IMR-90 (cell line): Measurements from ENCODE around the gene LUC7L. TPM values are rescaled to one million over a fixed set of nuclear protein-coding genes. Genes with fewer than 3 reads are reported as not detected.
A peak's percentile ranks its signal among the peaks of the same experiment; 100 is the strongest.

ENCODE experiments used
- ATAC-seq: fragments of 200-7000 bp; cut with Tn5 transposase; 2 replicates; pipeline ENCODE4 v1.9.1; 2020; ENCODE audit warnings: low read depth, mild to moderate bottlenecking, moderate library complexity
- BruUV-seq: library from RNA; stranded (reverse); fragments of 400-500 nt; replicated peaks from 2 replicates; lab custom pipeline; 2021; lab: Mats Ljungman, UMichigan
- CTCF ChIA-PET: fragments of 300-600 bp; formaldehyde crosslinking; extraction: SDS; loops from one replicate; lab custom pipeline; 2021; ENCODE audit warnings: antibody characterized with exemption; lab: Yijun Ruan, JAX
- POLR2A ChIA-PET: fragments of 300-600 bp; sonication (Branson Sonifier 250); formaldehyde crosslinking; loops from one replicate; lab custom pipeline; 2022; ENCODE audit warnings: antibody characterized with exemption; ENCODE audit not compliant: unreplicated experiment; lab: Charles Lee
- DNase-seq: peaks from one replicate; pipeline ENCODE4 v3.0.0; 2013
- H2AFZ ChIP-seq: replicated peaks from 2 replicates; pipeline ENCODE3; 2013; ENCODE audit warnings: low read length, mild to moderate bottlenecking; ENCODE audit not compliant: poor library complexity
- H2AK5ac ChIP-seq: 2 replicates; pipeline ENCODE4 v1.6.1; 2013; ENCODE audit warnings: low read depth, low read length, inconsistent platforms
- H2AK9ac ChIP-seq: replicated peaks from 2 replicates; pipeline ENCODE3; 2013; ENCODE audit warnings: mild to moderate bottlenecking, low read depth, low read length, moderate library complexity; ENCODE audit not compliant: poor library complexity
- H2BK120ac ChIP-seq: 2 replicates; pipeline ENCODE4 v1.6.1; 2013; ENCODE audit warnings: low read depth, low read length, inconsistent platforms
- H2BK15ac ChIP-seq: 3 replicates; pipeline ENCODE4 v1.6.1; 2013; ENCODE audit warnings: low read depth, low read length, inconsistent platforms
- H2BK20ac ChIP-seq: 2 replicates; pipeline ENCODE4 v1.6.1; 2013; ENCODE audit warnings: low read depth, mild to moderate bottlenecking, inconsistent platforms, low read length, moderate library complexity
- H2BK5ac ChIP-seq: 2 replicates; pipeline ENCODE4 v1.6.1; 2013; ENCODE audit warnings: mild to moderate bottlenecking, low read depth, low read length, inconsistent platforms; ENCODE audit not compliant: poor library complexity, severe bottlenecking
- H3K14ac ChIP-seq: replicated peaks from 2 replicates; pipeline ENCODE4 v1.6.1; 2013; ENCODE audit warnings: low read depth, low read length, inconsistent platforms
- H3K18ac ChIP-seq: 2 replicates; pipeline ENCODE4 v1.6.1; 2013; ENCODE audit warnings: low read depth, low read length, control low read depth
- H3K23ac ChIP-seq: 2 replicates; pipeline ENCODE4 v1.6.1; 2013; ENCODE audit warnings: low read depth, low read length, inconsistent platforms
- H3K27ac ChIP-seq: 2 replicates; pipeline ENCODE4 v1.5.1; 2013; ENCODE audit warnings: mild to moderate bottlenecking, control low read depth, low read length; ENCODE audit not compliant: insufficient read depth
- H3K27me3 ChIP-seq: 2 replicates; pipeline ENCODE4 v1.6.1; 2013; ENCODE audit warnings: low read length; ENCODE audit not compliant: control insufficient read depth, insufficient read depth
- H3K36me3 ChIP-seq: 2 replicates; pipeline ENCODE4 v1.6.1; 2013; ENCODE audit warnings: low read length, mixed read lengths; ENCODE audit not compliant: control insufficient read depth, insufficient read depth
- H3K4ac ChIP-seq: 2 replicates; pipeline ENCODE4 v1.6.1; 2013; ENCODE audit warnings: low read depth, low read length, inconsistent platforms
- H3K4me1 ChIP-seq: 2 replicates; pipeline ENCODE4 v1.6.1; 2013; ENCODE audit warnings: low read length, mixed read lengths; ENCODE audit not compliant: control insufficient read depth, insufficient read depth
- H3K4me2 ChIP-seq: 2 replicates; pipeline ENCODE4 v1.6.1; 2013; ENCODE audit warnings: low read depth, mild to moderate bottlenecking, control low read depth, low read length, moderate library complexity
- H3K4me3 ChIP-seq: 2 replicates; pipeline ENCODE4 v1.5.1; 2013; ENCODE audit warnings: low read depth, mild to moderate bottlenecking, control low read depth, low read length, moderate library complexity; ENCODE audit not compliant: insufficient read depth
- H3K56ac ChIP-seq: 2 replicates; pipeline ENCODE4 v1.6.1; 2013; ENCODE audit warnings: low read length, inconsistent platforms; ENCODE audit not compliant: insufficient read depth; ENCODE audit errors: extremely low read depth
- H3K79me1 ChIP-seq, 2 experiments: 2 replicates each; pipeline ENCODE4 v1.6.1; 2013; ENCODE audit warnings: low read length in 2 of 2, inconsistent platforms in 1 of 2, low read depth in 1 of 2
- H3K9ac ChIP-seq: 2 replicates; pipeline ENCODE4 v1.6.1; 2013; ENCODE audit warnings: low read depth, low read length, control low read depth
- H3K9me1 ChIP-seq: 2 replicates; pipeline ENCODE4 v1.6.1; 2013; ENCODE audit warnings: low read length, inconsistent platforms; ENCODE audit not compliant: insufficient read depth
- H3K9me3 ChIP-seq: 2 replicates; pipeline ENCODE4 v1.6.1; 2013; ENCODE audit warnings: low read length; ENCODE audit not compliant: control insufficient read depth, insufficient read depth
- H4K20me1 ChIP-seq: 2 replicates; pipeline ENCODE4 v1.6.1; 2013; ENCODE audit warnings: low read length, inconsistent platforms; ENCODE audit not compliant: insufficient read depth
- H4K5ac ChIP-seq: 2 replicates; pipeline ENCODE4 v1.6.1; 2013; ENCODE audit warnings: mild to moderate bottlenecking, low read depth, low read length, control low read depth
- H4K8ac ChIP-seq, 2 experiments: 2 replicates each; pipeline ENCODE4 v1.6.1; 2013; ENCODE audit warnings: low read depth in 2 of 2, low read length in 2 of 2, control low read depth in 1 of 2, inconsistent platforms in 1 of 2
- H4K91ac ChIP-seq: 2 replicates; pipeline ENCODE4 v1.6.1; 2013; ENCODE audit warnings: low read depth, low read length, inconsistent platforms; ENCODE audit not compliant: insufficient read depth
- BHLHE40 ChIP-seq: fragments of 150-350 bp; IDR thresholded peaks from 2 replicates; pipeline ENCODE4 v1.6.1; 2016; ENCODE audit warnings: mild to moderate bottlenecking, low read depth, low read length
- MAZ ChIP-seq: IDR thresholded peaks from 2 replicates; pipeline ENCODE4 v1.6.1; 2012; ENCODE audit warnings: low read depth, mild to moderate bottlenecking, low read length, improper control_type of control experiment, moderate library complexity, borderline replicate concordance
- RAD21 ChIP-seq: IDR thresholded peaks from 2 replicates; pipeline ENCODE4 v1.6.1; 2012; ENCODE audit warnings: low read length, improper control_type of control experiment
- RFX5 ChIP-seq: IDR thresholded peaks from 2 replicates; pipeline ENCODE4 v1.8.0; 2012; ENCODE audit warnings: low read depth, mild to moderate bottlenecking, low read length, moderate library complexity
- SMC3 ChIP-seq: fragments of 150-350 bp; IDR thresholded peaks from 2 replicates; pipeline ENCODE4 v1.6.1; 2016; ENCODE audit warnings: low read depth, mild to moderate bottlenecking, antibody characterized with exemption, low read length, moderate library complexity
- WGBS, 2 experiments: methylation state at CpG; one replicate each; pipeline versions ENCODE4 v1.1.5 to v1.1.7; 2013; ENCODE audit warnings: missing lambda C conversion rate in 2 of 2; ENCODE audit not compliant: insufficient read length in 1 of 2; ENCODE audit errors: extremely low coverage in 2 of 2; 5-methylcytosine and 5-hydroxymethylcytosine counted together
- dilution Hi-C: fragments of 300-500 bp; cut with HindIII; formaldehyde crosslinking; loops from one replicate; pipeline ENCODE4 v1.14.3; 2018; ENCODE audit warnings: low sequenced_read_pairs; ENCODE audit not compliant: unreplicated experiment
- in situ Hi-C: fragments of 300-500 bp; cut with MboI; formaldehyde crosslinking; loops from 3 replicates; pipeline ENCODE4 v1.14.3; 2019; ENCODE audit warnings: low sequenced_read_pairs, inconsistent platforms, mixed read lengths
- intact Hi-C: fragments of 100-400 bp; cut with micrococcal nuclease; formaldehyde crosslinking; loops from 2 replicates; pipeline ENCODE4 v1.10.0; 2022
- polyA plus RNA-seq, 3 experiments: library from polyadenylated mRNA; depleted of rRNA; stranded (reverse); fragments of >200 nt; gene quantifications; 2 replicates each; pipeline ENCODE4 v1.2.3, GENCODE V29; 2012; ENCODE audit warnings: low replicate concordance in 1 of 3
- total RNA-seq: library from RNA; depleted of rRNA; stranded (reverse); fragments of >200 nt; gene quantifications from 2 replicates; pipeline ENCODE4 v1.2.3, GENCODE V29; 2012
- TF ChIP-seq, protein P1 (sequence below): conservative IDR thresholded peaks from 2 replicates; pipeline ENCODE4 v1.5.1; 2012; ENCODE audit warnings: mild to moderate bottlenecking, low read depth, low read length, improper control_type of control experiment

LUC7L gene
- total and polyA plus RNA-seq, 2 of the 4 experiments (the other 2 are of a cell fraction) = 21.5 to 55.6 TPM

GRCh38 chr16:181565-182021 is 47.7 kb downstream of the LUC7L start:
- intact Hi-C loops = loop anchor here (1.0 to 5.0 kb wide), 2 partner anchors 44 to 74 kb away; partner anchors contain the start of gene NPRL3
- H2BK120ac ChIP-seq = no peak overlapping the region
- no peak overlapping the region for H4K91ac ChIP-seq
- H2AK5ac ChIP-seq = no peak overlapping the region
- H4K20me1 ChIP-seq = peaks cover 12% of the 10 kb centered on the region
- ChIA-PET CTCF (interaction anchor here (0.6 to 2.5 kb wide), 3 partner anchors 12 to 75 kb away, joined by 3 to 11 read pairs (median 3); no protein-coding TSS in a partner anchor), POLR2A (no interaction called here)
- H3K9ac ChIP-seq = no peak overlapping the region
- no peaks in the 10 kb centered on the region for H3K9me1 ChIP-seq
- dilution Hi-C loops = no loop called here
- H3K14ac ChIP-seq = no peak overlapping the region
- DNase-seq (no peak), ATAC-seq (no peak)
- H3K9me3 ChIP-seq = no peaks in the 10 kb centered on the region
- 0 out of 4 replicates have a peak, but pooled peaks cover 0 to 8% of the 10 kb centered on the region in 2 experiments for H3K79me1 ChIP-seq
- WGBS, 2 experiments = 30% methylated on average over 2 of the region's 22 CpGs; no CpG with 5 or more reads in 1 of the 2 experiments
- in situ Hi-C loops = loop anchor here (5.0 kb wide), 1 partner anchor 74 kb away; no protein-coding TSS in a partner anchor
- no peak overlapping the region for H2BK15ac ChIP-seq
- H3K36me3 ChIP-seq = peaks cover 9% of the 10 kb centered on the region; the same call in 1 of the 2 replicates
- no peak overlapping the region for H3K27ac ChIP-seq
- no peak overlapping the region for H3K4me2 ChIP-seq
- no TSS peak for BruUV-seq
- peaks cover 5% of the 10 kb centered on the region; the same call in 1 of the 2 replicates for H3K4me1 ChIP-seq
- H4K8ac ChIP-seq = no peak overlapping the region
- TF ChIP-seq RAD21 = peak; percentile 80; the same call in 1 of the 2 replicates
- TF ChIP-seq, protein P1, sequence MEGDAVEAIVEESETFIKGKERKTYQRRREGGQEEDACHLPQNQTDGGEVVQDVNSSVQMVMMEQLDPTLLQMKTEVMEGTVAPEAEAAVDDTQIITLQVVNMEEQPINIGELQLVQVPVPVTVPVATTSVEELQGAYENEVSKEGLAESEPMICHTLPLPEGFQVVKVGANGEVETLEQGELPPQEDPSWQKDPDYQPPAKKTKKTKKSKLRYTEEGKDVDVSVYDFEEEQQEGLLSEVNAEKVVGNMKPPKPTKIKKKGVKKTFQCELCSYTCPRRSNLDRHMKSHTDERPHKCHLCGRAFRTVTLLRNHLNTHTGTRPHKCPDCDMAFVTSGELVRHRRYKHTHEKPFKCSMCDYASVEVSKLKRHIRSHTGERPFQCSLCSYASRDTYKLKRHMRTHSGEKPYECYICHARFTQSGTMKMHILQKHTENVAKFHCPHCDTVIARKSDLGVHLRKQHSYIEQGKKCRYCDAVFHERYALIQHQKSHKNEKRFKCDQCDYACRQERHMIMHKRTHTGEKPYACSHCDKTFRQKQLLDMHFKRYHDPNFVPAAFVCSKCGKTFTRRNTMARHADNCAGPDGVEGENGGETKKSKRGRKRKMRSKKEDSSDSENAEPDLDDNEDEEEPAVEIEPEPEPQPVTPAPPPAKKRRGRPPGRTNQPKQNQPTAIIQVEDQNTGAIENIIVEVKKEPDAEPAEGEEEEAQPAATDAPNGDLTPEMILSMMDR = peak; percentile 90
- TF ChIP-seq BHLHE40 = no peak
- peak; percentile 53; the same call in 1 of the 2 replicates for TF ChIP-seq MAZ
- no peak for TF ChIP-seq RFX5
- peak; percentile 69 for TF ChIP-seq SMC3
- no peak overlapping the region for H3K56ac ChIP-seq
- peak overlapping the region; percentile 84 for H2AFZ ChIP-seq
- H2AK9ac ChIP-seq = peak overlapping the region; percentile 80
- H3K18ac ChIP-seq = no peak overlapping the region
- H2BK5ac ChIP-seq = no peak overlapping the region
- no peak overlapping the region for H3K4ac ChIP-seq
- no peak overlapping the region for H3K4me3 ChIP-seq
- no peak overlapping the region for H4K5ac ChIP-seq
- peaks cover 25% of the 10 kb centered on the region for H3K27me3 ChIP-seq
- H3K23ac ChIP-seq = no peak overlapping the region
- H2BK20ac ChIP-seq = no peak overlapping the region
